Loucy (cell line): Measurements from ENCODE around the gene CRYBA1.

Experiments used
- EZH2phosphoT487 ChIP-seq: fragments of 200-600 bp; IDR thresholded peaks from 2 replicates; pipeline ENCODE4 v1.6.1; 2018; ENCODE audit warnings: antibody characterized with exemption, mild to moderate bottlenecking, moderate library complexity, borderline replicate concordance
- TF ChIP-seq, protein P1 (sequence below): fragments of 200-600 bp; sonication (generic); conservative IDR thresholded peaks from 2 replicates; pipeline ENCODE4 v1.5.1; 2014; ENCODE audit warnings: mild to moderate bottlenecking, antibody characterized with exemption, low read length

DNA sequence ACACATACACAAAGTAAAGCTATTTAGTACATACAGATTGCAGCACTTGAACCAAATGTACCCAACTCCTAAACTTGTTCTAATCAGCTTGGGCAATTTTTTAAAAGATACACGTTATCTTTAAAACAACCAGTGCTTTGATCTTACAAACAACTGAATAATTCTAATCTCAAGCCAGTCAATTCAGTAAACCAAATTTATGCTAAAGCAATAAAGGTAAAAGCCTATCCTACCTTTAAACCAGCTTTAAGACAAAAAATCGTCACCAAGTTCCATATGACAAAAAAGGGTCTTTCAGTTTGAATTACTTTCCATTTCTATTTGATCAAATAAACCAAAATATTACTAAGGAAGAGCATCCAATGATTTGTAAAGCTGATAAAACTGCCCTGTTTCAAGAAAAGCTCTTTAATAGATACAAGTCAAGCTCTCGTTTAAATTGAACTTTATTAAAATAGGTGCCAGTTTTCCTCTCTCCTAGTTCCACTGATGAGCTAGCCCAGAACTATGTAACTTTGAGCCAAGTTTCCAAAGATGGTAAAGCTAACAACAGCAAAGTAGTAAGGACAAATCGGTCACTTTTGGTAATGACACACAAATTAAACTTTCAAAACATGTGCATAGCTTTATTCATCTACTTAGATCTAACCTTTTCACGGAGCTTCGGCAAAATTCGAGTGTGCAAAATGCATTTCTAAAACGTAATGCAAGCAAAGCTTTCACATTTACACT lies 10.2 kb downstream of the CRYBA1 start:
- TF ChIP-seq, protein P1, sequence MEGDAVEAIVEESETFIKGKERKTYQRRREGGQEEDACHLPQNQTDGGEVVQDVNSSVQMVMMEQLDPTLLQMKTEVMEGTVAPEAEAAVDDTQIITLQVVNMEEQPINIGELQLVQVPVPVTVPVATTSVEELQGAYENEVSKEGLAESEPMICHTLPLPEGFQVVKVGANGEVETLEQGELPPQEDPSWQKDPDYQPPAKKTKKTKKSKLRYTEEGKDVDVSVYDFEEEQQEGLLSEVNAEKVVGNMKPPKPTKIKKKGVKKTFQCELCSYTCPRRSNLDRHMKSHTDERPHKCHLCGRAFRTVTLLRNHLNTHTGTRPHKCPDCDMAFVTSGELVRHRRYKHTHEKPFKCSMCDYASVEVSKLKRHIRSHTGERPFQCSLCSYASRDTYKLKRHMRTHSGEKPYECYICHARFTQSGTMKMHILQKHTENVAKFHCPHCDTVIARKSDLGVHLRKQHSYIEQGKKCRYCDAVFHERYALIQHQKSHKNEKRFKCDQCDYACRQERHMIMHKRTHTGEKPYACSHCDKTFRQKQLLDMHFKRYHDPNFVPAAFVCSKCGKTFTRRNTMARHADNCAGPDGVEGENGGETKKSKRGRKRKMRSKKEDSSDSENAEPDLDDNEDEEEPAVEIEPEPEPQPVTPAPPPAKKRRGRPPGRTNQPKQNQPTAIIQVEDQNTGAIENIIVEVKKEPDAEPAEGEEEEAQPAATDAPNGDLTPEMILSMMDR, result no peak
- TF ChIP-seq EZH2phosphoT487, result no peak
